Hindlimb muscle (tissue), 1 donor: ENCODE results near the gene PIGBOS1. TPM values are rescaled to one million over a fixed set of nuclear protein-coding genes. Genes with fewer than 3 reads are reported as not detected.

Source experiments
- polyA plus RNA-seq: library from polyadenylated mRNA; unstranded; fragments of 120-200 nt; gene quantifications from one replicate; pipeline ENCODE4 v1.2.1, GENCODE V29; 2013; ENCODE audit not compliant: insufficient read length

Gene PIGBOS1
- polyA plus RNA-seq, 1 donor, result 14.4 TPM

Other genes with a start within 250 kb of the PIGBOS1 start
- gene RSL24D1, start 122.2 kb downstream of the PIGBOS1 start, polyA plus RNA-seq, result 77.1 TPM
- gene RAB27A, start 29.3 kb downstream of the PIGBOS1 start, polyA plus RNA-seq, result 5.9 TPM
- gene PIGB, start 99 bp upstream of the PIGBOS1 start, polyA plus RNA-seq, result 8.9 TPM
- gene CCPG1, start 89.2 kb upstream of the PIGBOS1 start, polyA plus RNA-seq, result 25.4 TPM
- 1.7 TPM for gene PIERCE2, start 89.4 kb upstream of the PIGBOS1 start, polyA plus RNA-seq
- 1.4 TPM for gene DNAAF4, start 189.1 kb upstream of the PIGBOS1 start, polyA plus RNA-seq